Suprapubic skin (tissue), 3 donors: ENCODE measurements around the gene CISD1.

Source experiments
- CTCF ChIP-seq, 2 donors: fragments of 200-600 bp in 1 of 2; fragments of 450-650 bp in 1 of 2; sonication (generic) in 1 of 2; IDR thresholded peaks; one replicate each; pipeline ENCODE4 v1.5.1; 2016 to 2019; ENCODE audit warnings: antibody characterized with exemption in 2 of 2, mild to moderate bottlenecking in 1 of 2, moderate library complexity in 1 of 2
- POLR2A ChIP-seq, 2 donors: fragments of 450-650 bp; IDR thresholded peaks; one replicate each; pipeline ENCODE4 v1.6.1; 2017; ENCODE audit warnings: antibody characterized with exemption in 2 of 2, mild to moderate bottlenecking in 2 of 2, moderate library complexity in 2 of 2

GRCh38 chr10:58316874-58317273 is 47.9 kb downstream of the CISD1 start:
- TF ChIP-seq POLR2A (IDR thresholded peaks at IDR 0.05) (no peak), CTCF (IDR thresholded peaks at IDR 0.05) (no peak)
